Parathyroid adenoma (tissue), 2 donors: Measurements from ENCODE around the gene PLA2G4B.

Experiments used
- H2AFZ ChIP-seq: fragments of 300-600 bp; sonication (generic); one replicate; pipeline ENCODE4 v1.7.0; 2017; ENCODE audit warnings: antibody characterized with exemption, mild to moderate bottlenecking
- H3K27ac ChIP-seq: fragments of 300-600 bp; sonication (generic); one replicate; pipeline ENCODE4 v1.7.0; 2017
- H3K27me3 ChIP-seq: fragments of 300-600 bp; sonication (generic); one replicate; pipeline ENCODE4 v1.7.0; 2017; ENCODE audit warnings: low read length; ENCODE audit not compliant: control insufficient read depth, insufficient read depth
- H3K36me3 ChIP-seq: fragments of 300-600 bp; sonication (generic); one replicate; pipeline ENCODE4 v1.7.0; 2017; ENCODE audit warnings: low read length; ENCODE audit not compliant: control insufficient read depth, insufficient read depth
- H3K4me1 ChIP-seq: fragments of 300-600 bp; sonication (generic); one replicate; pipeline ENCODE4 v1.7.0; 2017; ENCODE audit warnings: control low read depth
- H3K4me2 ChIP-seq: fragments of 300-600 bp; sonication (generic); one replicate; pipeline ENCODE4 v1.7.0; 2017; ENCODE audit warnings: low read length
- H3K4me3 ChIP-seq: fragments of 300-600 bp; sonication (generic); one replicate; pipeline ENCODE4 v1.7.0; 2017; ENCODE audit warnings: low read depth, low read length
- H3K79me2 ChIP-seq: fragments of 300-600 bp; sonication (generic); one replicate; pipeline ENCODE4 v1.7.0; 2017; ENCODE audit warnings: control low read depth
- H3K9ac ChIP-seq: fragments of 300-600 bp; sonication (generic); one replicate; pipeline ENCODE4 v1.7.0; 2017; ENCODE audit warnings: mild to moderate bottlenecking
- H3K9me3 ChIP-seq: fragments of 300-600 bp; sonication (generic); one replicate; pipeline ENCODE4 v1.7.0; 2017; ENCODE audit warnings: low read length; ENCODE audit not compliant: control insufficient read depth
- TF ChIP-seq, protein P1 (sequence below): fragments of 300-600 bp; sonication (generic); IDR thresholded peaks from one replicate; pipeline ENCODE4 v1.7.0; 2017; ENCODE audit warnings: antibody characterized with exemption, mild to moderate bottlenecking
- donor health status: primary hyperparathyroidism.

PLA2G4B gene

DNA sequence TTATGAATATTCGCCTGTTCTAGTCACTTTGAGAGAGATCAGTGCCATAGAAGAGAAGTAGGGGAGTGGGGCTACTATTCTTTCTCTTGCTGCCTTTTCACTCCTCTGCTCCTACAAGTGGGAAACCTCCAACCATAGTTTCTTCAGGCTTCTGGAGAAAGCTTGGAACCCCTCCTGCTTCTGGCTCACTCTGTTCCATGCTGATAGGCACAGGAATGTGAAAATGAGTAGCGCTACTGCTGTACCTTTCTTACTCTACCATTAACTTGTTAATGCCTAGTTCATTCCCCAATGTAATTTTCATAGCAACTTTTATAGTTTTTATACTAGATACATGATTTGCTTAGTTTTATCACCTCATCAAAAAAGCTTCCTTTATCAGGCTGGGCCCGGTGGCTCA, 37.5 kb upstream of the PLA2G4B start:
- no peak overlapping the region for H2AFZ ChIP-seq
- H3K9ac ChIP-seq, result no peak overlapping the region
- no peaks in the 10 kb centered on the region for H3K79me2 ChIP-seq
- no peak overlapping the region for H3K4me2 ChIP-seq
- TF ChIP-seq, protein P1, sequence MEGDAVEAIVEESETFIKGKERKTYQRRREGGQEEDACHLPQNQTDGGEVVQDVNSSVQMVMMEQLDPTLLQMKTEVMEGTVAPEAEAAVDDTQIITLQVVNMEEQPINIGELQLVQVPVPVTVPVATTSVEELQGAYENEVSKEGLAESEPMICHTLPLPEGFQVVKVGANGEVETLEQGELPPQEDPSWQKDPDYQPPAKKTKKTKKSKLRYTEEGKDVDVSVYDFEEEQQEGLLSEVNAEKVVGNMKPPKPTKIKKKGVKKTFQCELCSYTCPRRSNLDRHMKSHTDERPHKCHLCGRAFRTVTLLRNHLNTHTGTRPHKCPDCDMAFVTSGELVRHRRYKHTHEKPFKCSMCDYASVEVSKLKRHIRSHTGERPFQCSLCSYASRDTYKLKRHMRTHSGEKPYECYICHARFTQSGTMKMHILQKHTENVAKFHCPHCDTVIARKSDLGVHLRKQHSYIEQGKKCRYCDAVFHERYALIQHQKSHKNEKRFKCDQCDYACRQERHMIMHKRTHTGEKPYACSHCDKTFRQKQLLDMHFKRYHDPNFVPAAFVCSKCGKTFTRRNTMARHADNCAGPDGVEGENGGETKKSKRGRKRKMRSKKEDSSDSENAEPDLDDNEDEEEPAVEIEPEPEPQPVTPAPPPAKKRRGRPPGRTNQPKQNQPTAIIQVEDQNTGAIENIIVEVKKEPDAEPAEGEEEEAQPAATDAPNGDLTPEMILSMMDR, result no peak
- no peak overlapping the region for H3K4me3 ChIP-seq
- H3K36me3 ChIP-seq, result no peaks in the 10 kb centered on the region
- no peak overlapping the region for H3K27ac ChIP-seq
- H3K27me3 ChIP-seq, result no peaks in the 10 kb centered on the region
- H3K9me3 ChIP-seq, result no peaks in the 10 kb centered on the region
- no peaks in the 10 kb centered on the region for H3K4me1 ChIP-seq

DNA sequence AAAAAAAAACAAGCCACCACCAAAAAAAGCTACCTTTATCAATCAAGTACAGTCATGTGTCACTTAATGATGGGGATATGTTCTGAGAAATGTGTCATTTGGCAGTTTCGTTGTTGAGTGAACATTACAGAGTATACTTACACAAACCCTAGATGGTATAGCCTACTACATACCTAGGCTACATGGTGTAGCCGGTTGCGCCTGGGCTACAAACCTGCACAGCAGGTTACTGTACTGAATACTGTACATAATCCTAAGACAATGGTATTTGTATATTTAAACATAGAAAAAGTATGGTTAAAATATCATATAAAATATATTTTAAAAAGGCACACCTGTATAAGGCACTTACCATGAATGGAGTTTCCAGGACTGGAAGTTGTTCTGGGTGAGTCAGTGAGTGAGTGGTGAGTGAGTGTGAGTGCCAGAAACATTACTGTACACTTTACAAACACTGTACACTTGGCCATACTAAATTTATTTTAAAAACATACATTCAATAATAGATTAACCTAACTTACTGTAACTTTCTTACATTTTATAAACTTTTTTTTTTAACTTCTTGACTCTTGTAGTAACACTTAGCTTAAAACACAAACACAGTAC, 36.7 kb upstream of the PLA2G4B start:
- no peak overlapping the region for H3K4me3 ChIP-seq
- TF ChIP-seq, protein P1, result no peak
- H3K36me3 ChIP-seq, result no peaks in the 10 kb centered on the region
- H3K9me3 ChIP-seq, result no peaks in the 10 kb centered on the region
- no peak overlapping the region for H3K9ac ChIP-seq
- H3K79me2 ChIP-seq, result no peaks in the 10 kb centered on the region
- H3K4me1 ChIP-seq, result no peaks in the 10 kb centered on the region
- H3K4me2 ChIP-seq, result no peak overlapping the region
- no peak overlapping the region for H3K27ac ChIP-seq
- H3K27me3 ChIP-seq, result no peaks in the 10 kb centered on the region
- H2AFZ ChIP-seq, result no peak overlapping the region

DNA sequence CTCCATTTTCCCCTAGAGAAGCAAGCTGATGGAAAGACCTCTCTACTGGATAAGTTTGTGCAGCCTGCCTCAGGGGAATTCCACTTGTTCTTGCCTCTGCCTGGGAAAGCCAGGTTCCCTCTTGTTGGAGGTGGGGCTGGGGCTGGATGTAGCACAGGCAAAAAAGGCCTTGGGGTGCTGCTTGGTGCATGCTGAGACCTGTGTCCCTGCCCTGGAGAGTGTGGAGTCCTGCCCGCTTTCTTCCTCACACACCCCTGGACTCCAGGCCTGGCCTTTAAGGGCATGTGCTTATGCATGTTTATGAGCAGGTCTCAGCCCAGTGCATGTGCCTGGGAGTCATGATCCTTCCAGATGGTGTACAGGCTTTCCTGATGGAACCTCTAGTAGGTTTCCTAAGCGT, 34.3 kb upstream of the PLA2G4B start:
- Histone ChIP-seq H3K4me2 (no peak overlapping the region), H3K79me2 (no peaks in the 10 kb centered on the region), H3K36me3 (no peaks in the 10 kb centered on the region), H3K27me3 (no peaks in the 10 kb centered on the region), H3K9me3 (no peaks in the 10 kb centered on the region), H2AFZ (no peak overlapping the region), H3K4me1 (no peaks in the 10 kb centered on the region), H3K4me3 (no peak overlapping the region), H3K27ac (no peak overlapping the region), H3K9ac (no peak overlapping the region)
- TF ChIP-seq, protein P1, result no peak

DNA sequence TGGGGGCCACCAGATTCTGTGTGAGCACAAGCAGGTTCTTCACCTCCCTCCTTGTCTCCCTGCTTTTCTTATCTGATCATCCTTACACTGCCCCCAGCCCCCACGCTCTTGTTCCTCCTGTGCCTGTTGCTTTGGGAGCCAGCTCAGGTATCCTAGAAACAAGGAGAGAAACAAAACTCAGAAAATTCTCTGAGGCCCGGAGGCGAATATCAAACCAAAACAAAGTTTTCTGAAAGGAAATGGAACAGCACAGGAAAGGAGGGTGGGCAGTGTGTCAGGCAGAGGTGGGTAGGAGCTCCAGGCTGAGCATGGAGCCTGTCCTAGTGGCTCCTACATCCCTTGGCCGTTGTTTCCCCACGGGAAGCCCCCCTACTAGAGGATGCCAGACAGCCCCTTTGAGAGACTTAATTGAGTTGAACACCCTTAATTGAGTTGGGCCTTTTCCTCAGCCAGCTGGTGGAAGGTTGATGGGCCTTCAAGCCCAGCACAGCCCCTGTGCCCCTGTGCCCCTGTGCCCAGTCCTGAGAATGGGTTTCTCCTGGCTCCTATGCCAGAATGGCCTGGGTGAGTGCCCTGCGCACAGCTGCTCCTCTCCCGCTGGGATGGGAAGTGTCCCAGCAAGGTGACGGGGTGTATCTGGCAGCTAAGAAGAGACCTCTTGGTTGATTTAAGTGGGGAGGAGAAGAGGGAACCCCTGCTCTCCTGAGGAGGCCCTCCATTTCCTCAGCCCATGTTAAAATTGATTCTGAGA, 33.6 kb upstream of the PLA2G4B start:
- no peak overlapping the region for H2AFZ ChIP-seq
- H3K4me2 ChIP-seq, result no peak overlapping the region
- H3K4me3 ChIP-seq, result no peak overlapping the region
- TF ChIP-seq, protein P1, result no peak
- H3K79me2 ChIP-seq, result no peaks in the 10 kb centered on the region
- H3K4me1 ChIP-seq, result no peaks in the 10 kb centered on the region
- no peaks in the 10 kb centered on the region for H3K9me3 ChIP-seq
- no peaks in the 10 kb centered on the region for H3K36me3 ChIP-seq
- H3K27ac ChIP-seq, result no peak overlapping the region
- no peak overlapping the region for H3K9ac ChIP-seq
- no peaks in the 10 kb centered on the region for H3K27me3 ChIP-seq

DNA sequence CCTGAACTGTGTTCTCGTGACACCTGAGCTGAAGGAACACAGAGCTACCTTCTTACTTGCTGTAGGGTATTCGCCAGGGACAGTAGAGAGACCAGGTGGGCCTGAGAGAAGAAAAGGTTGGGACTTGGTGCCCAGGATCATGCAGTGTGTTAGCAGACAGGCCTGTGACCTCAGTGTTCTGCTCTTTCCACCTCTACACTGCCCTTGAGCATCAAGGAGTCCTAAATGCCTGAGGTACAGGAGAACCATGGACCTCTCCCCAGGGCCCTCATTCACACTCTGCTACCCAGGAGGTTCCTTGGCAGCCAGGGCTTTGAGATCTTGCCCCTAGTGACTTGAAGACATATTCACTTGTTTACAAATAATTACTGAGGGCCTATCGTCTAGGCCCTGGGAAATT, 32.9 kb upstream of the PLA2G4B start:
- no peak overlapping the region for H3K9ac ChIP-seq

More for the DNA sequence above, 32.9 kb upstream of the PLA2G4B start:
- H3K9me3 ChIP-seq, result no peaks in the 10 kb centered on the region
- no peak overlapping the region for H3K4me2 ChIP-seq
- H3K27ac ChIP-seq, result no peak overlapping the region
- no peaks in the 10 kb centered on the region for H3K79me2 ChIP-seq
- no peaks in the 10 kb centered on the region for H3K27me3 ChIP-seq
- H2AFZ ChIP-seq, result no peak overlapping the region
- H3K36me3 ChIP-seq, result no peaks in the 10 kb centered on the region
- no peak overlapping the region for H3K4me3 ChIP-seq
- H3K4me1 ChIP-seq, result no peaks in the 10 kb centered on the region
- TF ChIP-seq, protein P1, result no peak
